Coronary artery (tissue), 2 donors: ENCODE data around the gene TAS2R42.

Experiments
- DNase-seq: peaks from one replicate; pipeline ENCODE4 v3.0.0-alpha.2; 2017; ENCODE audit warnings: low spot score
- H3K27ac ChIP-seq, 2 donors: fragments of 200-600 bp; sonication (generic); one replicate each; pipeline ENCODE4 v1.5.1; 2016 to 2019
- H3K4me3 ChIP-seq: fragments of 200-600 bp; sonication (generic); 2 replicates; pipeline ENCODE4 v1.5.1; 2016; ENCODE audit warnings: mild to moderate bottlenecking, moderate library complexity
- CTCF ChIP-seq: fragments of 200-600 bp; sonication (generic); IDR thresholded peaks from one replicate; pipeline ENCODE4 v1.5.1; 2019; ENCODE audit warnings: antibody characterized with exemption

The TAS2R42 gene

GRCh38 chr12:11170810-11171144 is 16.0 kb downstream of the TAS2R42 start:
- DNase-seq = no peak

GRCh38 chr12:11166300-11166699 is 20.4 kb downstream of the TAS2R42 start:
- no peak for DNase-seq
- no peak for TF ChIP-seq CTCF
- H3K4me3 ChIP-seq = no peak overlapping the region
- no peak overlapping the region for H3K27ac ChIP-seq

More at GRCh38 chr12:11170810-11171144, 16.0 kb downstream of the TAS2R42 start:
- H3K4me3 ChIP-seq = peak overlapping the region; percentile 92
- TF ChIP-seq CTCF = no peak
- peak overlapping the region; percentile 98 for H3K27ac ChIP-seq

- TF ChIP-seq CTCF = no peak
- DNase-seq = no peak
- no peak overlapping the region for H3K27ac ChIP-seq
- no peak overlapping the region for H3K4me3 ChIP-seq
Observed at GRCh38 chr12:11164384-11164783, 22.4 kb downstream of the TAS2R42 start.

GRCh38 chr12:11162502-11162901 is 24.2 kb downstream of the TAS2R42 start:
- TF ChIP-seq CTCF = no peak
- Histone ChIP-seq H3K27ac (no peak overlapping the region), H3K4me3 (no peak overlapping the region)
- DNase-seq = no peak

GRCh38 chr12:11158885-11159444 is 27.8 kb downstream of the TAS2R42 start:
- Histone ChIP-seq H3K27ac (no peak overlapping the region), H3K4me3 (no peak overlapping the region)
- no peak for TF ChIP-seq CTCF
- no peak for DNase-seq

- TF ChIP-seq CTCF = no peak
- DNase-seq = no peak
- Histone ChIP-seq H3K27ac (no peak overlapping the region), H3K4me3 (no peak overlapping the region)
Observed at GRCh38 chr12:11154400-11154925, 32.3 kb downstream of the TAS2R42 start.

- Histone ChIP-seq H3K4me3 (no peak overlapping the region), H3K27ac (no peak overlapping the region)
- no peak for TF ChIP-seq CTCF
- no peak for DNase-seq
Observed at GRCh38 chr12:11152725-11153124, 34.0 kb downstream of the TAS2R42 start.
